GM21825 (cell line): Measurements from ENCODE around the gene ATF7IP.
"Not testable (repeated sequence)": the region's sequence is repeated elsewhere in the genome, so short reads cannot be mapped to it uniquely, and the experiment has no call there.

Experiments
- ATAC-seq: cut with Tn5 transposase; IDR thresholded peaks from one replicate; pipeline ENCODE4 v1.9.1; 2021; ENCODE audit warnings: mild to moderate bottlenecking, moderate library complexity; ENCODE audit not compliant: unreplicated experiment

ATF7IP gene

GRCh38 chr12:14373217-14373616 lies 7.7 kb downstream of the ATF7IP start:
- no peak for ATAC-seq

GRCh38 chr12:14379508-14379907 lies 14.0 kb downstream of the ATF7IP start:
- ATAC-seq, result no peak

- ATAC-seq, result peak; percentile 88
Observed at GRCh38 chr12:14384783-14385638, 19.5 kb downstream of the ATF7IP start.

GRCh38 chr12:14387219-14387871 lies 21.9 kb downstream of the ATF7IP start:
- ATAC-seq, result no peak

- ATAC-seq, result no peak
Observed at GRCh38 chr12:14390449-14390848, 25.0 kb downstream of the ATF7IP start.

- peak; percentile 27 for ATAC-seq
Observed at GRCh38 chr12:14390870-14391530, 25.5 kb downstream of the ATF7IP start.

GRCh38 chr12:14393751-14394150 lies 28.3 kb downstream of the ATF7IP start:
- ATAC-seq, result no peak

- ATAC-seq, result peak; percentile 62
Observed at GRCh38 chr12:14394317-14395073, 29.0 kb downstream of the ATF7IP start.

- ATAC-seq, result peak; percentile 46
Observed at GRCh38 chr12:14395074-14395778, 29.7 kb downstream of the ATF7IP start.

- peak; percentile 48 for ATAC-seq
Observed at GRCh38 chr12:14396071-14396470, 30.6 kb downstream of the ATF7IP start.

- no peak for ATAC-seq
Observed at GRCh38 chr12:14399871-14400270, 34.4 kb downstream of the ATF7IP start.

- ATAC-seq, result no peak
Observed at GRCh38 chr12:14400599-14400998, 35.1 kb downstream of the ATF7IP start.

- not testable (repeated sequence) for ATAC-seq
Observed at GRCh38 chr12:14401267-14401666, 35.8 kb downstream of the ATF7IP start.

- ATAC-seq, result no peak
Observed at GRCh38 chr12:14402697-14403096, 37.2 kb downstream of the ATF7IP start.

GRCh38 chr12:14403293-14403692 lies 37.8 kb downstream of the ATF7IP start:
- ATAC-seq, result no peak

GRCh38 chr12:14403711-14404196 lies 38.3 kb downstream of the ATF7IP start:
- no peak for ATAC-seq

GRCh38 chr12:14405407-14405806 lies 39.9 kb downstream of the ATF7IP start:
- ATAC-seq, result not testable (repeated sequence)

- ATAC-seq, result no peak
Observed at GRCh38 chr12:14408208-14408607, 42.7 kb downstream of the ATF7IP start.

- no peak for ATAC-seq
Observed at GRCh38 chr12:14410177-14410576, 44.7 kb downstream of the ATF7IP start.
